HL-60 (cell line): Measurements from ENCODE around the gene AGTRAP.

Source experiments
- DNase-seq, 2 experiments: peaks; one replicate each; pipeline ENCODE4 v3.0.0-alpha.2; 2010 to 2020; ENCODE audit warnings: low read depth in 1 of 2, low spot score in 1 of 2
- H3K27ac ChIP-seq: fragments of 250-450 bp; sonication (Bioruptor Pico); replicated peaks from 2 replicates; pipeline ENCODE4 v1.5.1; 2020; ENCODE audit warnings: mild to moderate bottlenecking, moderate library complexity
- H3K27me3 ChIP-seq: fragments of 250-450 bp; sonication (Bioruptor Pico); 2 replicates; pipeline ENCODE4 v1.5.1; 2021; ENCODE audit warnings: mild to moderate bottlenecking, moderate library complexity; ENCODE audit not compliant: insufficient read depth, poor library complexity, severe bottlenecking
- H3K4me3 ChIP-seq: replicated peaks from 2 replicates; pipeline ENCODE4 v1.5.1; 2011; ENCODE audit warnings: mild to moderate bottlenecking, control low read depth, low read length; ENCODE audit not compliant: insufficient read depth
- CTCF ChIP-seq: IDR thresholded peaks from one replicate; pipeline ENCODE4 v1.5.1; 2011; ENCODE audit warnings: low read length, control low read depth, inconsistent platforms; ENCODE audit not compliant: insufficient read depth
- GABPA ChIP-seq: IDR thresholded peaks from 2 replicates; pipeline ENCODE4 v1.6.1; 2012; ENCODE audit warnings: low read depth
- POLR2AphosphoS5 ChIP-seq: IDR thresholded peaks from 2 replicates; pipeline ENCODE4 v1.6.1; 2012; ENCODE audit warnings: low read depth
- REST ChIP-seq: IDR thresholded peaks from 2 replicates; pipeline ENCODE4 v1.6.1; 2012; ENCODE audit warnings: low read depth; ENCODE audit not compliant: insufficient replicate concordance
- SPI1 ChIP-seq: IDR thresholded peaks from 2 replicates; pipeline ENCODE4 v1.6.1; 2012; ENCODE audit warnings: low read depth, mild to moderate bottlenecking, borderline replicate concordance

Gene AGTRAP

GRCh38 chr1:11729498-11730428 is 6.2 kb upstream of the AGTRAP start:
- peak overlapping the region; percentile 84 for H3K27ac ChIP-seq
- DNase-seq, result peak; percentile 65 to 82
- H3K4me3 ChIP-seq, result no peak overlapping the region

GRCh38 chr1:11730429-11730891 is 5.5 kb upstream of the AGTRAP start:
- Histone ChIP-seq H3K27ac (peak overlapping the region; percentile 84), H3K27me3 (no peaks in the 10 kb centered on the region), H3K4me3 (no peak overlapping the region)
- no peak for TF ChIP-seq REST
- peak; percentile 63 for TF ChIP-seq POLR2AphosphoS5
- TF ChIP-seq CTCF, result no peak
- TF ChIP-seq SPI1, result peak; percentile 32; the same call in 1 of the 2 replicates
- peak; percentile 45; the same call in 1 of the 2 replicates for TF ChIP-seq GABPA
- DNase-seq, result peak; percentile 91 to 95

More at GRCh38 chr1:11729498-11730428, 6.2 kb upstream of the AGTRAP start:
- no peak for TF ChIP-seq POLR2AphosphoS5
- TF ChIP-seq CTCF, result no peak
- no peak for TF ChIP-seq REST
- TF ChIP-seq SPI1, result no peak; the same call in 1 of the 2 replicates
- TF ChIP-seq GABPA, result no peak
- no peaks in the 10 kb centered on the region for H3K27me3 ChIP-seq

- Histone ChIP-seq H3K27me3 (no peaks in the 10 kb centered on the region), H3K4me3 (no peak overlapping the region), H3K27ac (peak overlapping the region; percentile 84)
- TF ChIP-seq CTCF, result no peak
- no peak for TF ChIP-seq REST
- no peak for TF ChIP-seq SPI1
- no peak for TF ChIP-seq GABPA
- no peak for TF ChIP-seq POLR2AphosphoS5
- peak in 1 of 2 experiments; percentile 50 for DNase-seq
Observed at GRCh38 chr1:11731691-11732283, 4.1 kb upstream of the AGTRAP start.
